T-helper 2 cell treated with Interferon-gamma antibody and Interleukin-4, amounts not matched to agents 5 μg/mL and 100 μg/mL, for 36 hours (primary cell): Measurements from ENCODE around the gene ELOVL6.
"Not testable (repeated sequence)": the region's sequence is repeated elsewhere in the genome, so short reads cannot be mapped to it uniquely, and the experiment has no call there.

Experiments
- DNase-seq: peaks from one replicate; pipeline ENCODE4 v3.0.0; 2021; ENCODE audit warnings: low spot score
- H3K27ac Mint-ChIP-seq: one replicate; pipeline ENCODE4 v1.8.0; 2021; ENCODE audit warnings: mild to moderate bottlenecking, mixed read lengths
- H3K27me3 Mint-ChIP-seq: one replicate; pipeline ENCODE4 v1.8.0; 2021; ENCODE audit warnings: low read depth, mixed read lengths
- H3K36me3 Mint-ChIP-seq: one replicate; pipeline ENCODE4 v1.8.0; 2021; ENCODE audit warnings: low read depth, mixed read lengths
- H3K4me1 Mint-ChIP-seq: one replicate; pipeline ENCODE4 v1.8.0; 2021; ENCODE audit warnings: low read depth, mixed read lengths
- H3K4me3 Mint-ChIP-seq: one replicate; pipeline ENCODE4 v1.8.0; 2022; ENCODE audit warnings: mild to moderate bottlenecking, moderate library complexity, mixed read lengths
- H3K9me3 Mint-ChIP-seq: one replicate; pipeline ENCODE4 v1.8.0; 2021; ENCODE audit warnings: mixed read lengths

ELOVL6 gene

DNA sequence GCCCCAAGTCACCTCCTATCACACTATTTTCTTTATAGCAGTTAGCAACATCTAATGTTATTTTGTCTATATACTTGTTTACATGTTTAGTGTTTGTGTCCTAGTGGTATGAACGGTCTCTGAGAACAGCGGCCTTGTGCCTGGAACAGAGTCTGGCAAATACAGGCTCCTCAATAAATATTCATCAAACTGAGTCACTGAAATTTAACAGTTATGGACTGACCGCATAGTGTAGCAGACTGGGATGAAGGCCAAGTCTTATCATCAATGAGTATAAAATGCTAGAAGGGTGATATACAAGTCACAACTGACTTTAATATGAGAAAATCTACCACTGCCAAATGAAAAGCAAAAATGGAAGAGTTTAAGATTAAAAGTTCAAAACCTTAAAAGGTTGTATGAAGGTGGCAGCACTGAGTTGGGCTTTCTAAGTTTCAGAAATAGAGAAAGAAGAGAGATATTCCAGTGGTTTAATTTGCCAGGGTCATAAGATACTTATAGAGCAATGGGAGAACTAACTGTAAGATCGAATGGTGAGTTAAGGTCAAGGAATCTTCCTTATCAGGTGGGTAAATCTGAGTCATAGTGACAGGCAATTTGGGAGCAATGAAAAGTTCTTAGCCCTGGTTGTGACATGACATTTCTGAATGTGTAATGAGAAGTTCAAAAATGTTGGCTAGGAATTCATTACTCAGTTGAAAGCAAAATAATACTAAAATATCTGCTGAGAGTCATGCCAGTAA, 34.9 kb downstream of the ELOVL6 start:
- H3K4me3 Mint-ChIP-seq: no peak overlapping the region
- no peaks in the 10 kb centered on the region for H3K9me3 Mint-ChIP-seq
- no peaks in the 10 kb centered on the region for H3K27me3 Mint-ChIP-seq
- DNase-seq: no peak
- peak overlapping the region; percentile 63 for H3K27ac Mint-ChIP-seq
- peaks cover 32% of the 10 kb centered on the region for H3K4me1 Mint-ChIP-seq
- H3K36me3 Mint-ChIP-seq: peaks cover 25% of the 10 kb centered on the region

GRCh38 chr4:110160618-110161017, 37.8 kb downstream of the ELOVL6 start:
- Mint-ChIP-seq H3K27me3 (no peaks in the 10 kb centered on the region), H3K36me3 (peaks cover 23% of the 10 kb centered on the region), H3K9me3 (no peaks in the 10 kb centered on the region), H3K4me1 (peaks cover 27% of the 10 kb centered on the region), H3K4me3 (no peak overlapping the region), H3K27ac (no peak overlapping the region)
- no peak for DNase-seq

- DNase-seq: no peak
- Mint-ChIP-seq H3K9me3 (no peaks in the 10 kb centered on the region), H3K4me3 (no peak overlapping the region), H3K4me1 (peaks cover 24% of the 10 kb centered on the region), H3K36me3 (peaks cover 21% of the 10 kb centered on the region), H3K27me3 (no peaks in the 10 kb centered on the region), H3K27ac (no peak overlapping the region)
These were observed 38.9 kb downstream of the ELOVL6 start for GRCh38 chr4:110159541-110159940.

DNA sequence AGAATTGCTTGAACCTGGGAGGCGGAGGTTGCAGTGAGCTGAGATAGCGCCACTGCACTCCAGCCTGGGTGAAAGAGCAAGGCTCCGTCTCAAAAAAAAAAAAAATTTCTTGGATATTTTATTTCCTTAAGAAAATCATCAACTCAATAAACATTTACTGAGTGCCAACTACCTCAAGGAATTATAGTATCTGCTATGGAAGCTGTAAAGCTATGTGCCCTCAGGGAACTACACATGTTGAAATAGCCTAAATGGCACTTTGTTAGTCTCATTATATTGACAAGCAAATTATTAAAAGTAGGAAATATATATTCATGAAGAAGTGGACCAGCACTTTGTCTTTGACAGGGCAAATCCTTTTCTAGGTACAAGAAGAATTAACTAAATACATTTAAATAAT, 40.8 kb downstream of the ELOVL6 start:
- DNase-seq: no peak
- no peak overlapping the region for H3K27ac Mint-ChIP-seq

GRCh38 chr4:110157166-110157565, 41.2 kb downstream of the ELOVL6 start:
- DNase-seq, H3K9me3 Mint-ChIP-seq, H3K36me3 Mint-ChIP-seq, H3K4me3 Mint-ChIP-seq, H3K27me3 Mint-ChIP-seq, H3K27ac Mint-ChIP-seq: not testable (repeated sequence)
- H3K4me1 Mint-ChIP-seq: peaks cover 14% of the 10 kb centered on the region

More for the DNA sequence above, 40.8 kb downstream of the ELOVL6 start:
- H3K27me3 Mint-ChIP-seq: no peaks in the 10 kb centered on the region
- peaks cover 7% of the 10 kb centered on the region for H3K36me3 Mint-ChIP-seq
- peaks cover 14% of the 10 kb centered on the region for H3K4me1 Mint-ChIP-seq
- no peak overlapping the region for H3K4me3 Mint-ChIP-seq
- H3K9me3 Mint-ChIP-seq: no peaks in the 10 kb centered on the region

DNA sequence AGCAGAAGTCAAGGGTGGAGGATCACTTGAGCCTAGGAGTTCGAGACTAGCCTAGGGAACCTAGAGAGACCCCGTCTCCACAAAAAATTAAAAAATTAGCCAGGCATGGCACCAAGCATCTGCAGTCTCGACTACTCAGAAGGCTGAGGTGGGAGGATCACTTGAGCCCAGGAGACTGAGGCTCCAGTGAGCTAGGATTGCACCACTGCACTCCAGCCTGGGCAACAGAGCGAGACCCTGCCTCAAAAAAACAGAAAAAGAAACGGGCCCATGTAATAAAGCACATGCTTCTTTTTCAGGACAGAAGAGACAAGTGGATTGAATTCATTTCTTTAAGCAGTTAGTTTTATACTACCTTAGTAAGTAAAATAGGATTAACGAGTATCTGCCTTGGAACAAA, 42.0 kb downstream of the ELOVL6 start:
- no peak for DNase-seq
- Mint-ChIP-seq H3K4me1 (peaks cover 14% of the 10 kb centered on the region), H3K4me3 (no peak overlapping the region), H3K27ac (no peak overlapping the region), H3K27me3 (no peaks in the 10 kb centered on the region), H3K36me3 (peaks cover 4% of the 10 kb centered on the region), H3K9me3 (no peaks in the 10 kb centered on the region)

- H3K27ac Mint-ChIP-seq: no peak overlapping the region
- peaks cover 4% of the 10 kb centered on the region for H3K36me3 Mint-ChIP-seq
- H3K9me3 Mint-ChIP-seq: no peaks in the 10 kb centered on the region
- no peak for DNase-seq
- H3K4me3 Mint-ChIP-seq: no peak overlapping the region
- no peaks in the 10 kb centered on the region for H3K27me3 Mint-ChIP-seq
- H3K4me1 Mint-ChIP-seq: peaks cover 14% of the 10 kb centered on the region
These were observed 42.8 kb downstream of the ELOVL6 start for GRCh38 chr4:110155654-110156053.

DNA sequence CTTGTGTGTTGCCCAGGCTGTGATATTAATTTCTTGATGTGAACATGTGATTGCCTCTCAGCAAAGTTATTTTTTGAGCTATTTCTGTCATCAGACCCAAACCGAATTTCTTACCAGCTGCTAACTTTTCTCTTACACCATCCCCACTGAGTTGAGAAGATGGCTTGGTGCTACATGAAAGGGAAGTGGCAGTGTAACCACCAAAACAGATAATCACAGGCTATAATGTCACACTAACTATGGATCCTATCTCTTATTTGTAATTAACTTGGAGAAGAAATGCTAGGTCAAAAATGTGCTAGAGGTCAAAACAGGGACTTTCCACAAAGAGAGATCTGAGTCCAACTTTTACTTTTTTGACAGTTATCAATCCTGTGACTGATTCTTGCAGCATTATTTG, 43.8 kb downstream of the ELOVL6 start:
- Mint-ChIP-seq H3K4me3 (no peak overlapping the region), H3K36me3 (peaks cover 4% of the 10 kb centered on the region)

DNA sequence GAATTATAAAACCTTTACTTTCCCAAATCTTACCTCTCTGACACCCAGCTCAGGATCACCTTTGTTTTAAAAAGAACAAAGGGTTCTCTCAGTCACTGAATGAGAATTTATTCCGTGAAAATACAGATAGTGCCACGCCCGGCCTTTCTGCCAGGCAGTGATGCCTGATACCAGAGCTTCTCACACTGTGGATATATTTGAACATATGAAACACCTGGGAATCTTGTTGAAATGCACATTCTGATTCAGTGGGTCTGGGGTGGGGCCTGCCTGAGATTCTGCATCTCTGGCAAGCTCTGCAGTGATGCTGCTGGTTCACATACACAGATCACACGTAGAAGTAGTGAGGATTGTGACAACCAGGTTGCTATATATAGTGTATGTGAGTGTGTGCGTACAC, 46.0 kb downstream of the ELOVL6 start:
- H3K27me3 Mint-ChIP-seq: no peaks in the 10 kb centered on the region
- no peak for DNase-seq
- peaks cover 4% of the 10 kb centered on the region for H3K36me3 Mint-ChIP-seq
- H3K27ac Mint-ChIP-seq: no peak overlapping the region
- H3K4me1 Mint-ChIP-seq: peaks cover 11% of the 10 kb centered on the region
- H3K4me3 Mint-ChIP-seq: no peak overlapping the region
- H3K9me3 Mint-ChIP-seq: no peaks in the 10 kb centered on the region

More for the DNA sequence above, 43.8 kb downstream of the ELOVL6 start:
- no peak for DNase-seq
- Mint-ChIP-seq H3K27me3 (no peaks in the 10 kb centered on the region), H3K9me3 (no peaks in the 10 kb centered on the region), H3K27ac (no peak overlapping the region), H3K4me1 (peaks cover 14% of the 10 kb centered on the region)

DNA sequence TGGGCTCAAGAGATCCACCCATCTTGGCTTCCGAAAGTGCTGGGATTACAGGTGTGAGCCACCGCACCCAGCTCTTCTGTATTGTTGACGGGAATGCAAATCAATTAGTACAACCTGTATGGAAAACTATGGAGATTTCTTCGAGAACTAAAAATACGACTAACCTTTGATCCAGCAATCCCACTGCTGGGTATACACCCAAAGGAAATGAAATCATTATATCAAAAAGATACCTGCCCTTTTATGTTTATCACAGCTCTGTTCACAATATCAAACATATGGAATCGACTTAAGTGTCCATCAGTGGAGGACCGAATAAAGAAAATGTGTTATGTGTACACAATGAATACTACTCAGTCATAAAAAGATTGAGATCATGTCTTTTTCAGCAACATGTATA, 49.3 kb downstream of the ELOVL6 start:
- DNase-seq: no peak
- Mint-ChIP-seq H3K9me3 (no peaks in the 10 kb centered on the region), H3K4me3 (no peak overlapping the region), H3K27me3 (no peaks in the 10 kb centered on the region), H3K36me3 (peaks cover 22% of the 10 kb centered on the region), H3K27ac (no peak overlapping the region), H3K4me1 (peaks cover 5% of the 10 kb centered on the region)

DNA sequence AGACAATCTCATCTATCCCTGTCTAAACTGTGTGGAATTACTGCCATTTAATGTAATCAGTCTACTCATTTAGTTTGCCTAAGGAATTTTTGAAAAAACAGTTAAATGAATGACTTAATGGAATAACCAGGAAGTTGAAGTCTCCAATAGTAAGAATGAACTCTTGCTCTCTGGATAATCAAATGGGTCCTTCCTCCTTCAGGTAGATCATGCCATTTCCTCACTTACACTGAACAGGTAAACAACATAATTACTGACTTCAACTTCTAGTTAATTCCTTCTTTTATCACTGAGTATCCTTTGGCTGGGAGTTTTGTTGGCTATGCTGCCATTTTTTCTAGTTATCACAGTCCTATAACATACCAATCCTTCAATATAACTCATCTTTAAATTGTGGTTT, 56.0 kb downstream of the ELOVL6 start:
- Mint-ChIP-seq H3K36me3 (peaks cover 24% of the 10 kb centered on the region), H3K27me3 (no peaks in the 10 kb centered on the region), H3K27ac (no peak overlapping the region), H3K4me1 (peaks cover 5% of the 10 kb centered on the region), H3K4me3 (no peak overlapping the region), H3K9me3 (no peaks in the 10 kb centered on the region)
- DNase-seq: no peak

DNA sequence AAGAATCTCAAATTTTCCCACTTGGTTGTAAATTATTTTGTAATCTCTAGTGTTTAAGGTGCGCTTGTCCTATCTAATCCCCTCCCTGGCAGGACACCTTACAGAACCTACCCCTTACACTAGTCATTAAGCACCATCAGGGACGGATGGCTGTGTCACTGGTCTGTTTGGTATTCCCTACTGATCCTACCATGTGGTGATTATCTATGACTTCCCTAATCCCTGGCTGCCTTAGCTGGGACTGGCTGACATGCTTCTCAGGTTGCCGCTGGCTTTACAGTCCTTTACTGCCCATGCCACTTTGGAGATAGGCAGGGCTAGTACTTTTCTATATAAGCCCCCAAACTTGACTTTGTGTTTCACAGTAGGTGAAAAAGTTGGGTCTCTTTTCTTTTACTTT, 58.6 kb downstream of the ELOVL6 start:
- H3K36me3 Mint-ChIP-seq: peaks cover 9% of the 10 kb centered on the region
- H3K4me3 Mint-ChIP-seq: no peak overlapping the region
- no peak overlapping the region for H3K27ac Mint-ChIP-seq
- H3K27me3 Mint-ChIP-seq: no peaks in the 10 kb centered on the region
- DNase-seq: no peak
- H3K4me1 Mint-ChIP-seq: peaks cover 3% of the 10 kb centered on the region
- H3K9me3 Mint-ChIP-seq: no peaks in the 10 kb centered on the region

- no peak overlapping the region for H3K27ac Mint-ChIP-seq
- H3K36me3 Mint-ChIP-seq: peaks cover 10% of the 10 kb centered on the region
These were observed 59.3 kb downstream of the ELOVL6 start for GRCh38 chr4:110139111-110139510.

DNA sequence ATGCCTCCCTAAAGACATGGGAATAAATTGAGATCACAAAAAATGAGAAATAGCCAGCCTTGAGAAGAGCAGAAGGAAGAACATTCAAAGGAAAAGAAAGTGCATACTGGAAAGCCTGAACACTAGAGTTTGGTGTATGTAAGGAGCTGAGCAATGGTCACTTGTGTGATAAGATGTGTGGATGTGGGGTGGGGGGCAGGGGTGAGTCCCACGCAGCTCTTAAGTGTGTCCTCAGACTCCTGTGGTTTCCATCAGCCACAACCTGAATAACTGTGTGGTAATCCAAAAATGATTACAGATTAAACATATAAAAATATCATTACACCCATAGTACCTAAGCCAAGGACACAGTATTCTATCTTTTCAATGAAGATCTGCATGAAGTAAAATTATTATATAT, 59.9 kb downstream of the ELOVL6 start:
- H3K27ac Mint-ChIP-seq: no peak overlapping the region
- no peaks in the 10 kb centered on the region for H3K27me3 Mint-ChIP-seq
- H3K36me3 Mint-ChIP-seq: peaks cover 10% of the 10 kb centered on the region
- peaks cover 3% of the 10 kb centered on the region for H3K4me1 Mint-ChIP-seq
- no peaks in the 10 kb centered on the region for H3K9me3 Mint-ChIP-seq
- no peak for DNase-seq
- no peak overlapping the region for H3K4me3 Mint-ChIP-seq

More at GRCh38 chr4:110139111-110139510, 59.3 kb downstream of the ELOVL6 start:
- H3K4me1 Mint-ChIP-seq: peaks cover 3% of the 10 kb centered on the region
- H3K9me3 Mint-ChIP-seq: no peaks in the 10 kb centered on the region
- no peaks in the 10 kb centered on the region for H3K27me3 Mint-ChIP-seq
- no peak for DNase-seq
- no peak overlapping the region for H3K4me3 Mint-ChIP-seq

GRCh38 chr4:110137829-110138228, 60.6 kb downstream of the ELOVL6 start:
- no peak overlapping the region for H3K4me3 Mint-ChIP-seq
- H3K27me3 Mint-ChIP-seq: no peaks in the 10 kb centered on the region

More at GRCh38 chr4:110137829-110138228, 60.6 kb downstream of the ELOVL6 start:
- Mint-ChIP-seq H3K4me1 (peaks cover 8% of the 10 kb centered on the region), H3K9me3 (no peaks in the 10 kb centered on the region), H3K36me3 (peaks cover 14% of the 10 kb centered on the region), H3K27ac (no peak overlapping the region)
- DNase-seq: no peak
